IMR-90 (cell line): ENCODE data around the gene FOXL1. TPM values are rescaled to one million over a fixed set of nuclear protein-coding genes. Genes with fewer than 3 reads are reported as not detected.

Experiments used
- ATAC-seq: fragments of 200-7000 bp; cut with Tn5 transposase; 2 replicates; pipeline ENCODE4 v1.9.1; 2020; ENCODE audit warnings: low read depth, mild to moderate bottlenecking, moderate library complexity
- BruUV-seq: library from RNA; stranded (reverse); fragments of 400-500 nt; replicated peaks from 2 replicates; lab custom pipeline; 2021; lab: Mats Ljungman, UMichigan
- CTCF ChIA-PET: fragments of 300-600 bp; formaldehyde crosslinking; extraction: SDS; loops from one replicate; lab custom pipeline; 2021; ENCODE audit warnings: antibody characterized with exemption; lab: Yijun Ruan, JAX
- POLR2A ChIA-PET: fragments of 300-600 bp; sonication (Branson Sonifier 250); formaldehyde crosslinking; loops from one replicate; lab custom pipeline; 2022; ENCODE audit warnings: antibody characterized with exemption; ENCODE audit not compliant: unreplicated experiment; lab: Charles Lee
- DNase-seq: peaks from one replicate; pipeline ENCODE4 v3.0.0; 2013
- H2AFZ ChIP-seq: replicated peaks from 2 replicates; pipeline ENCODE3; 2013; ENCODE audit warnings: low read length, mild to moderate bottlenecking; ENCODE audit not compliant: poor library complexity
- H2AK5ac ChIP-seq: 2 replicates; pipeline ENCODE4 v1.6.1; 2013; ENCODE audit warnings: low read depth, low read length, inconsistent platforms
- H2AK9ac ChIP-seq: replicated peaks from 2 replicates; pipeline ENCODE3; 2013; ENCODE audit warnings: mild to moderate bottlenecking, low read depth, low read length, moderate library complexity; ENCODE audit not compliant: poor library complexity
- H2BK120ac ChIP-seq: 2 replicates; pipeline ENCODE4 v1.6.1; 2013; ENCODE audit warnings: low read depth, low read length, inconsistent platforms
- H2BK15ac ChIP-seq: 3 replicates; pipeline ENCODE4 v1.6.1; 2013; ENCODE audit warnings: low read depth, low read length, inconsistent platforms
- H2BK20ac ChIP-seq: 2 replicates; pipeline ENCODE4 v1.6.1; 2013; ENCODE audit warnings: low read depth, mild to moderate bottlenecking, inconsistent platforms, low read length, moderate library complexity
- H2BK5ac ChIP-seq: 2 replicates; pipeline ENCODE4 v1.6.1; 2013; ENCODE audit warnings: mild to moderate bottlenecking, low read depth, low read length, inconsistent platforms; ENCODE audit not compliant: poor library complexity, severe bottlenecking
- H3K14ac ChIP-seq: replicated peaks from 2 replicates; pipeline ENCODE4 v1.6.1; 2013; ENCODE audit warnings: low read depth, low read length, inconsistent platforms
- H3K18ac ChIP-seq: 2 replicates; pipeline ENCODE4 v1.6.1; 2013; ENCODE audit warnings: low read depth, low read length, control low read depth
- H3K23ac ChIP-seq: 2 replicates; pipeline ENCODE4 v1.6.1; 2013; ENCODE audit warnings: low read depth, low read length, inconsistent platforms
- H3K27ac ChIP-seq: 2 replicates; pipeline ENCODE4 v1.5.1; 2013; ENCODE audit warnings: mild to moderate bottlenecking, control low read depth, low read length; ENCODE audit not compliant: insufficient read depth
- H3K27me3 ChIP-seq: 2 replicates; pipeline ENCODE4 v1.6.1; 2013; ENCODE audit warnings: low read length; ENCODE audit not compliant: control insufficient read depth, insufficient read depth
- H3K36me3 ChIP-seq: 2 replicates; pipeline ENCODE4 v1.6.1; 2013; ENCODE audit warnings: low read length, mixed read lengths; ENCODE audit not compliant: control insufficient read depth, insufficient read depth
- H3K4ac ChIP-seq: 2 replicates; pipeline ENCODE4 v1.6.1; 2013; ENCODE audit warnings: low read depth, low read length, inconsistent platforms
- H3K4me1 ChIP-seq: 2 replicates; pipeline ENCODE4 v1.6.1; 2013; ENCODE audit warnings: low read length, mixed read lengths; ENCODE audit not compliant: control insufficient read depth, insufficient read depth
- H3K4me2 ChIP-seq: 2 replicates; pipeline ENCODE4 v1.6.1; 2013; ENCODE audit warnings: low read depth, mild to moderate bottlenecking, control low read depth, low read length, moderate library complexity
- H3K4me3 ChIP-seq: 2 replicates; pipeline ENCODE4 v1.5.1; 2013; ENCODE audit warnings: low read depth, mild to moderate bottlenecking, control low read depth, low read length, moderate library complexity; ENCODE audit not compliant: insufficient read depth
- H3K56ac ChIP-seq: 2 replicates; pipeline ENCODE4 v1.6.1; 2013; ENCODE audit warnings: low read length, inconsistent platforms; ENCODE audit not compliant: insufficient read depth; ENCODE audit errors: extremely low read depth
- H3K79me1 ChIP-seq, 2 experiments: 2 replicates each; pipeline ENCODE4 v1.6.1; 2013; ENCODE audit warnings: low read length in 2 of 2, inconsistent platforms in 1 of 2, low read depth in 1 of 2
- H3K9ac ChIP-seq: 2 replicates; pipeline ENCODE4 v1.6.1; 2013; ENCODE audit warnings: low read depth, low read length, control low read depth
- H3K9me1 ChIP-seq: 2 replicates; pipeline ENCODE4 v1.6.1; 2013; ENCODE audit warnings: low read length, inconsistent platforms; ENCODE audit not compliant: insufficient read depth
- H3K9me3 ChIP-seq: 2 replicates; pipeline ENCODE4 v1.6.1; 2013; ENCODE audit warnings: low read length; ENCODE audit not compliant: control insufficient read depth, insufficient read depth
- H4K20me1 ChIP-seq: 2 replicates; pipeline ENCODE4 v1.6.1; 2013; ENCODE audit warnings: low read length, inconsistent platforms; ENCODE audit not compliant: insufficient read depth
- H4K5ac ChIP-seq: 2 replicates; pipeline ENCODE4 v1.6.1; 2013; ENCODE audit warnings: mild to moderate bottlenecking, low read depth, low read length, control low read depth
- H4K8ac ChIP-seq, 2 experiments: 2 replicates each; pipeline ENCODE4 v1.6.1; 2013; ENCODE audit warnings: low read depth in 2 of 2, low read length in 2 of 2, control low read depth in 1 of 2, inconsistent platforms in 1 of 2
- H4K91ac ChIP-seq: 2 replicates; pipeline ENCODE4 v1.6.1; 2013; ENCODE audit warnings: low read depth, low read length, inconsistent platforms; ENCODE audit not compliant: insufficient read depth
- BHLHE40 ChIP-seq: fragments of 150-350 bp; IDR thresholded peaks from 2 replicates; pipeline ENCODE4 v1.6.1; 2016; ENCODE audit warnings: mild to moderate bottlenecking, low read depth, low read length
- CEBPB ChIP-seq: IDR thresholded peaks from 2 replicates; pipeline ENCODE4 v1.6.1; 2012; ENCODE audit warnings: low read depth, low read length, improper control_type of control experiment
- MAFK ChIP-seq: IDR thresholded peaks from 2 replicates; pipeline ENCODE4 v1.6.1; 2012; ENCODE audit warnings: low read depth, low read length, improper control_type of control experiment
- SMC3 ChIP-seq: fragments of 150-350 bp; IDR thresholded peaks from 2 replicates; pipeline ENCODE4 v1.6.1; 2016; ENCODE audit warnings: low read depth, mild to moderate bottlenecking, antibody characterized with exemption, low read length, moderate library complexity
- WGBS, 2 experiments: methylation state at CpG; one replicate each; pipeline versions ENCODE4 v1.1.5 to v1.1.7; 2013; ENCODE audit warnings: missing lambda C conversion rate in 2 of 2; ENCODE audit not compliant: insufficient read length in 1 of 2; ENCODE audit errors: extremely low coverage in 2 of 2; 5-methylcytosine and 5-hydroxymethylcytosine counted together
- dilution Hi-C: fragments of 300-500 bp; cut with HindIII; formaldehyde crosslinking; loops from one replicate; pipeline ENCODE4 v1.14.3; 2018; ENCODE audit warnings: low sequenced_read_pairs; ENCODE audit not compliant: unreplicated experiment
- in situ Hi-C: fragments of 300-500 bp; cut with MboI; formaldehyde crosslinking; loops from 3 replicates; pipeline ENCODE4 v1.14.3; 2019; ENCODE audit warnings: low sequenced_read_pairs, inconsistent platforms, mixed read lengths
- intact Hi-C: fragments of 100-400 bp; cut with micrococcal nuclease; formaldehyde crosslinking; loops from 2 replicates; pipeline ENCODE4 v1.10.0; 2022
- polyA plus RNA-seq, 3 experiments: library from polyadenylated mRNA; depleted of rRNA; stranded (reverse); fragments of >200 nt; gene quantifications; 2 replicates each; pipeline ENCODE4 v1.2.3, GENCODE V29; 2012; ENCODE audit warnings: low replicate concordance in 1 of 3
- total RNA-seq: library from RNA; depleted of rRNA; stranded (reverse); fragments of >200 nt; gene quantifications from 2 replicates; pipeline ENCODE4 v1.2.3, GENCODE V29; 2012
- TF ChIP-seq, protein P1 (sequence below): conservative IDR thresholded peaks from 2 replicates; pipeline ENCODE4 v1.5.1; 2012; ENCODE audit warnings: mild to moderate bottlenecking, low read depth, low read length, improper control_type of control experiment

The FOXL1 gene
- total and polyA plus RNA-seq, 2 of the 4 experiments (the other 2 are of a cell fraction), result 15.2 to 25.8 TPM

DNA sequence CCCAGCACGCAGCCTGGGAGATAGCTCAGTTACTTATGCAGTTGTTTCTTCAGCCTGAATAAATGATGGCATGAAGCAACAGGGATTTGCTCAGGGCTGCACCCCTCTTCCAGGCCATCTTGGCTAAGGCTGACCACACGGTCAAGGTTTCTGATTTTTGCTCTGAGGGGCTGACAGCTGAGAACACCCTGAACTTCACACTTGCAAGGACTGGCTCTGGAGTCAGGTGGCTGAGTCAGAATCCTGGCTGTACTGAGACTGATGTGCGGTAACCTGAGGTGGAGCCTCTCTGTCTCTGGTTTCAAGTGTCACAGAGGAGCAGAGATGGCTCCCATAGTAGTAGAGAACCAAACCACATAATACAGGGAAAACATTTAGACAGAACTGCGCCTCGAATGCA lies 28.1 kb upstream of the FOXL1 start:
- TF ChIP-seq CEBPB (no peak), SMC3 (no peak), BHLHE40 (no peak), MAFK (no peak)
- TF ChIP-seq, protein P1, sequence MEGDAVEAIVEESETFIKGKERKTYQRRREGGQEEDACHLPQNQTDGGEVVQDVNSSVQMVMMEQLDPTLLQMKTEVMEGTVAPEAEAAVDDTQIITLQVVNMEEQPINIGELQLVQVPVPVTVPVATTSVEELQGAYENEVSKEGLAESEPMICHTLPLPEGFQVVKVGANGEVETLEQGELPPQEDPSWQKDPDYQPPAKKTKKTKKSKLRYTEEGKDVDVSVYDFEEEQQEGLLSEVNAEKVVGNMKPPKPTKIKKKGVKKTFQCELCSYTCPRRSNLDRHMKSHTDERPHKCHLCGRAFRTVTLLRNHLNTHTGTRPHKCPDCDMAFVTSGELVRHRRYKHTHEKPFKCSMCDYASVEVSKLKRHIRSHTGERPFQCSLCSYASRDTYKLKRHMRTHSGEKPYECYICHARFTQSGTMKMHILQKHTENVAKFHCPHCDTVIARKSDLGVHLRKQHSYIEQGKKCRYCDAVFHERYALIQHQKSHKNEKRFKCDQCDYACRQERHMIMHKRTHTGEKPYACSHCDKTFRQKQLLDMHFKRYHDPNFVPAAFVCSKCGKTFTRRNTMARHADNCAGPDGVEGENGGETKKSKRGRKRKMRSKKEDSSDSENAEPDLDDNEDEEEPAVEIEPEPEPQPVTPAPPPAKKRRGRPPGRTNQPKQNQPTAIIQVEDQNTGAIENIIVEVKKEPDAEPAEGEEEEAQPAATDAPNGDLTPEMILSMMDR, result no peak
- Histone ChIP-seq H4K5ac (no peak overlapping the region), H3K9me1 (no peaks in the 10 kb centered on the region), H3K23ac (no peak overlapping the region), H3K27ac (no peak overlapping the region), H3K9me3 (no peaks in the 10 kb centered on the region), H4K91ac (no peak overlapping the region), H3K18ac (no peak overlapping the region), H3K4me2 (no peak overlapping the region), H3K9ac (no peak overlapping the region), H3K4ac (no peak overlapping the region), H3K4me1 (peaks cover 4% of the 10 kb centered on the region; the same call in 1 of the 2 replicates), H3K36me3 (peaks cover 36% of the 10 kb centered on the region), H2BK20ac (no peak overlapping the region), H4K20me1 (no peaks in the 10 kb centered on the region), H2AFZ (no peak overlapping the region), H3K14ac (no peak overlapping the region), H2BK120ac (no peak overlapping the region), H2BK5ac (no peak overlapping the region), H3K27me3 (no peaks in the 10 kb centered on the region), H3K79me1 (peaks cover 18 to 43% of the 10 kb centered on the region in 2 experiments), H2AK5ac (no peak overlapping the region), H4K8ac (no peak overlapping the region), H3K56ac (no peak overlapping the region), H3K4me3 (no peak overlapping the region), H2AK9ac (no peak overlapping the region), H2BK15ac (no peak overlapping the region)
- CTCF ChIA-PET, result no interaction called here
- no peak for DNase-seq
- BruUV-seq, result no TSS peak
- intact Hi-C loops (no loop called here), dilution Hi-C loops (no loop called here), in situ Hi-C loops (no loop called here)
- POLR2A ChIA-PET, result no interaction called here
- no peak for ATAC-seq
- whole genome bisulfite sequencing, 2 experiments, result 67% methylated on average over 1 of the region's 5 CpGs; no CpG with 5 or more reads in 1 of the 2 experiments
